ENCODE results near the gene ZNF560. TPM values are rescaled to one million over a fixed set of nuclear protein-coding genes. Genes with fewer than 3 reads are reported as not detected.

The ZNF560 gene
- total RNA-seq, 1 donor from 2014 or later = 8.4 TPM

- no peak for DNase-seq (ENCODE audit: low spot score)
These were observed 62.1 kb downstream of the ZNF560 start for GRCh38 chr19:9436358-9436757.

DNA sequence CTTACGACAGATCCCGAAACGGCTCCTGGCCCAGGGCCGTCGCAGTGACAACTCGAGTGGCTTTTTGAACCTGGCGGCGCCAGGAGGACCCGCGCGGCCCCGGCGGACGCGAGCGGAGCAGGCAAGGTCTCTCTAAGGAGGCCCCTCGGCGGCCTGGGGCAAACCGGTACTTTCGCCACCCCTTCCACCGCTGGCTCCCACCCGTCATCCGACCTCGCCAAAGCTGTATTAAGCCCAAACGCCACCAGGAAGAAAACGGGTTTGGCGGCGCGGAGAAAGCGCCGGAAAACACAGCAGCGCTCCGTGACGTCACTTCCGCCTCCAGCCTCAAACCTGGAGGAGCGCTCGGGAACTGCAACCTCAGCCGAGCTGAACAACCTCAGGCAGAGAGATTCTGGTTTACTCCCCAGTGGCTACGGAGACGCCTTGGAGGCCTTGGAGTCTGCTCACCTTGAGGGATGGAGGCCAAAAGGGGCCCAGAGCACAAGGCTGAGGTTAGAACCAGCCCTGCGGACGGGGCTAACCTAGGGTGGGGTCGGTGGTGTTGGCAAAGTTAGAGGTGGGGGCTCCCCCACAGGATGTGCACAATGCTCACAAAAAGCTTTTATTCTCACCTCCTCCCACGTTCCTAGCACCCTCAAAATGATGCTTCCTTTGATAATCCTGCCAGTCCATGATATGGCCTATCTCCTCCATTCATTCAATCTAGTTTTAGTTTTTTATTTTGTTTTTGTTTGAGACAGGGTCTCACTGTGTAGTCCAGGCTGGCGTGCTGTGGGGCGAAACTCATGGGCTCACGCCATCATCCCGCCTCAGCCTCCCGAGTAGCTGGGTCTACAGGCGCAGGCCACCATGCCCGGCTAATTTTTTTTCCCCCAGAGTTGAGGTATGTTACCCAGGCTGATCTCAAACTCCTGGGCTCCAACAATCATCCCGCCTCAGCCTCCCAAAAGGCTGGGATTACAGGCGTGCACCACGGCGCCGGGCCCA lies 62.8 kb downstream of the ZNF560 start, which contains the start of gene ZNF266:
Gene ZNF266, minus strand, starts transcription at position 295 of the 990 bp plus-strand sequence. CDS start 15,484 bp downstream, outside the sequence.
- DNase-seq (ENCODE audit: low spot score) = peak; percentile 93

GRCh38 chr19:9431475-9431874 lies 66.9 kb downstream of the ZNF560 start:
- peak; percentile 3 for DNase-seq (ENCODE audit: low spot score)

DNA sequence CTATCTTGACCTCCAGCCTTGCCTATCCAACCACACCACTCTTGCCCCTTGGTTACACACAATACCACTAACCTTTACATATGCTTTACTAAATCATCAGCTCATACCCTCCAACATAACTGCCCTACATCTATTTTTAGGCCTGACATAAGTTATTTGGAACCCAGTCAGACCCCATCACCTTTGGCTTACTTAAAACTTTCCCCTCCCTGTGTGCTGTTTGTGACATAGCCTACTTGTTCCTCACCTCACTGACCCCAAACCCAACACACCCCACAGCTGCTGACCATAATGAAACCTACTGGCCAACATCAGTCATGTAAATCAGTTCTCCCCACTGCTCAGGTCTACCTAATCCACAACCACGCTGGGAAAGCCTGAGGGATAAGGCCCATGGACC lies 68.0 kb downstream of the ZNF560 start:
- no peak for DNase-seq (ENCODE audit: low spot score)

DNA sequence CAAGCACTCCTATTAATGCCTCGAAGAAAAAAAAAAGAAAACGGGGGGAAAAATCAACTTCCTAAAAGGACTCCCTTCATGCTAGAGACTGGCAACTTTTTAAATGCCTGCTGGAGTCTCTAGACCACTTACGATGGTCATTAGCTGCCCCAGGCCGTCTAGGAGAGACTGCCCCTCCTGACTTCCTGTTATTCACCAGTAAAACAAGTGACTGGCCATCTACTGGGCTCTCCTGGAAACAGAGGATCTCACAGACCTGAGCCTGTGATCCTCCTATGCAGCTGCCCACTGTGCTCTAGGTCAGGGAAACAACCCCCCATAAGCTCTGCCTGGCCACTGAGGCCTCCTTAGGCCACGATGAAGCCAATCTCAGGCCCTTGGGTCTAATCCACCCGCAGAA lies 70.5 kb downstream of the ZNF560 start:
- no peak for DNase-seq (ENCODE audit: low spot score)

Other genes starting within 250 kb of the ZNF560 start
- not detected for gene OR7E24, start 247.7 kb downstream of the ZNF560 start, total RNA-seq (ENCODE audit: insufficient read depth, low replicate concordance)
- 23.6 TPM for gene ZNF699, start 188.8 kb downstream of the ZNF560 start, total RNA-seq (ENCODE audit: insufficient read depth, low replicate concordance)
- gene ZNF559, start 174.4 kb downstream of the ZNF560 start, total RNA-seq (ENCODE audit: insufficient read depth, low replicate concordance) = 32.7 TPM
- gene ZNF177, start 135.6 kb downstream of the ZNF560 start, total RNA-seq (ENCODE audit: insufficient read depth, low replicate concordance) = 3.6 TPM
- gene ZNF266, start 63.0 kb downstream of the ZNF560 start, total RNA-seq (ENCODE audit: insufficient read depth, low replicate concordance) = 7.5 TPM
- gene ZNF426, start 40.0 kb upstream of the ZNF560 start, total RNA-seq (ENCODE audit: insufficient read depth, low replicate concordance) = 24.3 TPM
- 47.2 TPM for gene ZNF121, start 85.9 kb upstream of the ZNF560 start, total RNA-seq (ENCODE audit: insufficient read depth, low replicate concordance)
- 33.7 TPM for gene ZNF561, start 122.6 kb upstream of the ZNF560 start, total RNA-seq (ENCODE audit: insufficient read depth, low replicate concordance)
- 35.9 TPM for gene ZNF562, start 176.5 kb upstream of the ZNF560 start, total RNA-seq (ENCODE audit: insufficient read depth, low replicate concordance)